ENCODE data around the gene SF3A2. TPM values are rescaled to one million over a fixed set of nuclear protein-coding genes. Genes with fewer than 3 reads are reported as not detected.

SF3A2 gene
- polyA plus RNA-seq, 1 donor from 2014 or later: 14.4 TPM

DNA sequence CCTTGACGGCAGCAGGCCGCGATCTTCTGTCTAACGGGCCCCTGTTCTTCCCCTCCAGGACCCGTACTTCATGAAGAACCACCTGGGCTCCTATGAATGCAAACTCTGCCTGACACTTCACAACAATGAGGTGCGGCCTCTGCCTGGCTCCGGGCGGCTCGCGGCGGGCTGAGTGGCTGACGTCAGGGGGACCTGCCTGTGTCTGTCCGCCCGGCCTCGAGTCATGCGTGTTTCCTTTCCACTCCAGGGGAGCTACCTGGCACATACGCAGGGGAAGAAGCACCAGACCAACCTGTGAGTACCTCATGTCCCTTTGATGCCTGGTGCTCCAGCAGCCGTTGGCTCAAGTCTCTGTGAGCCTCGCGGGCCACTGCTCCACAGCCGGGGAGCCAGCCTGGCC lies 7.9 kb downstream of the SF3A2 start:
- H3K4me3 ChIP-seq (ENCODE audit: low read length): no peak overlapping the region
- no peaks in the 10 kb centered on the region for H4K20me1 ChIP-seq (ENCODE audit: insufficient read depth)
- TF ChIP-seq, protein P1, sequence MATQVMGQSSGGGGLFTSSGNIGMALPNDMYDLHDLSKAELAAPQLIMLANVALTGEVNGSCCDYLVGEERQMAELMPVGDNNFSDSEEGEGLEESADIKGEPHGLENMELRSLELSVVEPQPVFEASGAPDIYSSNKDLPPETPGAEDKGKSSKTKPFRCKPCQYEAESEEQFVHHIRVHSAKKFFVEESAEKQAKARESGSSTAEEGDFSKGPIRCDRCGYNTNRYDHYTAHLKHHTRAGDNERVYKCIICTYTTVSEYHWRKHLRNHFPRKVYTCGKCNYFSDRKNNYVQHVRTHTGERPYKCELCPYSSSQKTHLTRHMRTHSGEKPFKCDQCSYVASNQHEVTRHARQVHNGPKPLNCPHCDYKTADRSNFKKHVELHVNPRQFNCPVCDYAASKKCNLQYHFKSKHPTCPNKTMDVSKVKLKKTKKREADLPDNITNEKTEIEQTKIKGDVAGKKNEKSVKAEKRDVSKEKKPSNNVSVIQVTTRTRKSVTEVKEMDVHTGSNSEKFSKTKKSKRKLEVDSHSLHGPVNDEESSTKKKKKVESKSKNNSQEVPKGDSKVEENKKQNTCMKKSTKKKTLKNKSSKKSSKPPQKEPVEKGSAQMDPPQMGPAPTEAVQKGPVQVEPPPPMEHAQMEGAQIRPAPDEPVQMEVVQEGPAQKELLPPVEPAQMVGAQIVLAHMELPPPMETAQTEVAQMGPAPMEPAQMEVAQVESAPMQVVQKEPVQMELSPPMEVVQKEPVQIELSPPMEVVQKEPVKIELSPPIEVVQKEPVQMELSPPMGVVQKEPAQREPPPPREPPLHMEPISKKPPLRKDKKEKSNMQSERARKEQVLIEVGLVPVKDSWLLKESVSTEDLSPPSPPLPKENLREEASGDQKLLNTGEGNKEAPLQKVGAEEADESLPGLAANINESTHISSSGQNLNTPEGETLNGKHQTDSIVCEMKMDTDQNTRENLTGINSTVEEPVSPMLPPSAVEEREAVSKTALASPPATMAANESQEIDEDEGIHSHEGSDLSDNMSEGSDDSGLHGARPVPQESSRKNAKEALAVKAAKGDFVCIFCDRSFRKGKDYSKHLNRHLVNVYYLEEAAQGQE (IDR thresholded peaks at IDR 0.05; ENCODE audit: borderline replicate concordance): no peak
- TF ChIP-seq EZH2 (IDR thresholded peaks at IDR 0.05; ENCODE audit: borderline replicate concordance, insufficient read depth, low read length, poor library complexity, severe bottlenecking): no peak
- H3K27me3 ChIP-seq (ENCODE audit: insufficient read depth, low read depth, low read length): no peaks in the 10 kb centered on the region
- no peaks in the 10 kb centered on the region for H3K36me3 ChIP-seq (ENCODE audit: insufficient read depth, low read length)
- H3K79me2 ChIP-seq (replicated peaks; ENCODE audit: insufficient read depth, low read length): peaks cover 35% of the 10 kb centered on the region
- H3K9me2 ChIP-seq (ENCODE audit: insufficient read depth, low read length): no peaks in the 10 kb centered on the region
- no peak overlapping the region for H3K4me2 ChIP-seq (ENCODE audit: low read length)
- H3F3A ChIP-seq (ENCODE audit: insufficient read depth, low read length, poor library complexity, severe bottlenecking): no peaks in the 10 kb centered on the region
- no peak overlapping the region for H3K9ac ChIP-seq (ENCODE audit: low read length)
- no peak overlapping the region for H3K27ac ChIP-seq (ENCODE audit: low read length)
- H3K9me3 ChIP-seq (ENCODE audit: low read length): no peaks in the 10 kb centered on the region
- H2AFZ ChIP-seq (ENCODE audit: low read depth, low read length): no peak overlapping the region

DNA sequence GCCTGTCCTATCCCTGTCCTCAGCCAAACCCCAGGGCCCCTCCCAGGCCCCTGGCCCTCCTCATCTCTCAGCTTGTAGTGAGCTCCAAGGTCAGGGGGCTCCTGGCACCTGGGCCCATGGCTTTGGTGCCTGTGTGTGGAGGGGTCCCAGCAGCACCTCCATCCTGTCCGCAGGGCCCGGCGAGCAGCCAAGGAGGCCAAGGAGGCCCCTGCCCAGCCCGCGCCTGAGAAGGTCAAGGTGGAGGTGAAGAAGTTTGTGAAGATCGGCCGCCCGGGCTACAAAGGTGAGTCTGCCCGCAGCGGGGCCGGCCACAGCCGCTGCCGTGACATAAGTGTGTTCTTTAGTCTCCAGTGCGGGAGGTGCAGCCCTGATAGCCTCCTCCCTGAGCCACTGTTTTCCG lies 8.6 kb downstream of the SF3A2 start:
- TF ChIP-seq MXI1 (conservative IDR thresholded peaks at IDR 0.05; ENCODE audit: poor library complexity, severe bottlenecking): no peak
- TF ChIP-seq EP300 (conservative IDR thresholded peaks at IDR 0.05; ENCODE audit: poor library complexity, severe bottlenecking): no peak
- no peak for TF ChIP-seq CTCF (IDR thresholded peaks at IDR 0.05; ENCODE audit: poor library complexity, severe bottlenecking)
- TF ChIP-seq EZH2 (IDR thresholded peaks at IDR 0.05; ENCODE audit: borderline replicate concordance, insufficient read depth, low read length, poor library complexity, severe bottlenecking): no peak
- no peak for TF ChIP-seq POLR2AphosphoS5 (IDR thresholded peaks at IDR 0.05)
- Histone ChIP-seq H3K9me3 (ENCODE audit: low read length) (no peaks in the 10 kb centered on the region), H3K79me2 (replicated peaks; ENCODE audit: insufficient read depth, low read length) (peaks cover 27% of the 10 kb centered on the region), H3K9ac (ENCODE audit: low read length) (no peak overlapping the region), H3K36me3 (ENCODE audit: insufficient read depth, low read length) (no peaks in the 10 kb centered on the region), H3K27me3 (ENCODE audit: insufficient read depth, low read depth, low read length) (no peaks in the 10 kb centered on the region), H3K4me2 (ENCODE audit: low read length) (no peak overlapping the region), H2AFZ (ENCODE audit: low read depth, low read length) (no peak overlapping the region), H4K20me1 (ENCODE audit: insufficient read depth) (no peaks in the 10 kb centered on the region), H3K9me2 (ENCODE audit: insufficient read depth, low read length) (no peaks in the 10 kb centered on the region), H3F3A (ENCODE audit: insufficient read depth, low read length, poor library complexity, severe bottlenecking) (no peaks in the 10 kb centered on the region), H3K4me3 (ENCODE audit: low read length) (no peak overlapping the region), H3K27ac (ENCODE audit: low read length) (no peak overlapping the region)

- Histone ChIP-seq H4K20me1 (ENCODE audit: insufficient read depth) (no peaks in the 10 kb centered on the region), H3F3A (ENCODE audit: insufficient read depth, low read length, poor library complexity, severe bottlenecking) (no peaks in the 10 kb centered on the region), H3K27ac (ENCODE audit: low read length) (no peak overlapping the region), H3K9me2 (ENCODE audit: insufficient read depth, low read length) (no peaks in the 10 kb centered on the region), H3K4me2 (ENCODE audit: low read length) (no peak overlapping the region), H3K4me3 (ENCODE audit: low read length) (no peak overlapping the region), H3K9me3 (ENCODE audit: low read length) (no peaks in the 10 kb centered on the region), H3K9ac (ENCODE audit: low read length) (no peak overlapping the region), H3K36me3 (ENCODE audit: insufficient read depth, low read length) (no peaks in the 10 kb centered on the region), H3K27me3 (ENCODE audit: insufficient read depth, low read depth, low read length) (no peaks in the 10 kb centered on the region), H3K79me2 (replicated peaks; ENCODE audit: insufficient read depth, low read length) (peaks cover 19% of the 10 kb centered on the region), H2AFZ (ENCODE audit: low read depth, low read length) (no peak overlapping the region)
- TF ChIP-seq POLR2AphosphoS5 (IDR thresholded peaks at IDR 0.05): no peak
- TF ChIP-seq CTCF (IDR thresholded peaks at IDR 0.05; ENCODE audit: poor library complexity, severe bottlenecking): no peak
- no peak for TF ChIP-seq TAF1 (IDR thresholded peaks at IDR 0.05; ENCODE audit: low read depth)
- TF ChIP-seq MXI1 (conservative IDR thresholded peaks at IDR 0.05; ENCODE audit: poor library complexity, severe bottlenecking): no peak
- TF ChIP-seq SMC3 (conservative IDR thresholded peaks at IDR 0.05; ENCODE audit: poor library complexity): no peak
- no peak for TF ChIP-seq EZH2 (IDR thresholded peaks at IDR 0.05; ENCODE audit: borderline replicate concordance, insufficient read depth, low read length, poor library complexity, severe bottlenecking)
- TF ChIP-seq, protein P1 (IDR thresholded peaks at IDR 0.05; ENCODE audit: borderline replicate concordance): no peak
- TF ChIP-seq RAD21 (conservative IDR thresholded peaks at IDR 0.05): no peak
- TF ChIP-seq EP300 (conservative IDR thresholded peaks at IDR 0.05; ENCODE audit: poor library complexity, severe bottlenecking): no peak
Observed at GRCh38 chr19:2246014-2246620, 9.5 kb downstream of the SF3A2 start.

Measured in neural cell (in vitro differentiated cells).